Right atrium auricular region (tissue), 2 donors: ENCODE results near the gene ASCL2. TPM values are rescaled to one million over a fixed set of nuclear protein-coding genes. Genes with fewer than 3 reads are reported as not detected.

Experiments used
- DNase-seq: peaks from one replicate; pipeline ENCODE4 v3.0.0-alpha.2; 2019; ENCODE audit warnings: low spot score
- H3K27ac ChIP-seq, 2 donors: fragments of 200-600 bp; sonication (generic); 1 replicate in 1 of 2; 2 replicates in 1 of 2; pipeline ENCODE4 v1.5.1; 2016 to 2019
- H3K27me3 ChIP-seq, 2 donors: fragments of 200-600 bp; sonication (generic); one replicate each; pipeline versions ENCODE4 v1.5.1 to v1.6.0; 2017 to 2019
- H3K36me3 ChIP-seq: fragments of 200-600 bp; sonication (generic); one replicate; pipeline ENCODE4 v1.5.1; 2016
- H3K4me1 ChIP-seq, 2 donors: fragments of 200-600 bp; sonication (generic); one replicate each; pipeline versions ENCODE4 v1.5.1 to v1.6.0; 2017 to 2019
- H3K4me3 ChIP-seq, 2 donors: fragments of 200-600 bp; sonication (generic); 1 replicate in 1 of 2; 2 replicates in 1 of 2; pipeline ENCODE4 v1.5.1; 2017 to 2019; ENCODE audit warnings: mild to moderate bottlenecking in 1 of 2, moderate library complexity in 1 of 2
- H3K9me3 ChIP-seq, 2 donors: fragments of 200-600 bp; sonication (generic); one replicate each; pipeline ENCODE4 v1.5.1; 2019
- total RNA-seq, 2 donors: library from RNA; depleted of rRNA; stranded (reverse); fragments of >200 nt; gene quantifications; one replicate each; pipeline ENCODE4 v1.1.0, GENCODE V29; 2016
- TF ChIP-seq, protein P1 (sequence below), 2 donors: fragments of 200-600 bp; sonication (generic); IDR thresholded peaks; one replicate each; pipeline ENCODE4 v1.5.1; 2019; ENCODE audit warnings: antibody characterized with exemption in 2 of 2

ASCL2 gene
- total RNA-seq, 2 donors from 2014 or later, result 0.51 TPM; not detected in 1

DNA sequence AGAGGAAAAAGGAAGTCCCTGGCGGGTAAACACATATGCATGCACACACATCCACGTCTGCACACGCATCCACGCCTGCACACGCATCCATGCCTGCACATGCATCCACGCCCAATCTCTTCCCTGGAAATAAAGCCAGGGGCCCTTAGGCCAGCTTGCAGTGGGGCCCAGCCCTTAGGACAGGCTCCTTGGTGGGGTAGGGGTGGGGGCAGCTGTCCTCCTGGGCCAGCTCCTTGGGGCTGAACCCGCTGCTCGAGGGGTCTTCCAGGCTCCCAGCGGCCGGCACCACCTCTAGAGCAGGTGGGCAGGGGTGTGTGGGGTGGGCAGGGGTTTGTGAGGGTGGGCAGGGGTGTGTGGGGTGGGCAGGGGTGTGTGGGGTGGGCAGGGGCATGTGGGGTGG, 29.4 kb upstream of the ASCL2 start:
- no peak for DNase-seq
- H3K9me3 ChIP-seq, result no peaks in the 10 kb centered on the region
- TF ChIP-seq, protein P1, sequence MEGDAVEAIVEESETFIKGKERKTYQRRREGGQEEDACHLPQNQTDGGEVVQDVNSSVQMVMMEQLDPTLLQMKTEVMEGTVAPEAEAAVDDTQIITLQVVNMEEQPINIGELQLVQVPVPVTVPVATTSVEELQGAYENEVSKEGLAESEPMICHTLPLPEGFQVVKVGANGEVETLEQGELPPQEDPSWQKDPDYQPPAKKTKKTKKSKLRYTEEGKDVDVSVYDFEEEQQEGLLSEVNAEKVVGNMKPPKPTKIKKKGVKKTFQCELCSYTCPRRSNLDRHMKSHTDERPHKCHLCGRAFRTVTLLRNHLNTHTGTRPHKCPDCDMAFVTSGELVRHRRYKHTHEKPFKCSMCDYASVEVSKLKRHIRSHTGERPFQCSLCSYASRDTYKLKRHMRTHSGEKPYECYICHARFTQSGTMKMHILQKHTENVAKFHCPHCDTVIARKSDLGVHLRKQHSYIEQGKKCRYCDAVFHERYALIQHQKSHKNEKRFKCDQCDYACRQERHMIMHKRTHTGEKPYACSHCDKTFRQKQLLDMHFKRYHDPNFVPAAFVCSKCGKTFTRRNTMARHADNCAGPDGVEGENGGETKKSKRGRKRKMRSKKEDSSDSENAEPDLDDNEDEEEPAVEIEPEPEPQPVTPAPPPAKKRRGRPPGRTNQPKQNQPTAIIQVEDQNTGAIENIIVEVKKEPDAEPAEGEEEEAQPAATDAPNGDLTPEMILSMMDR (IDR thresholded peaks at IDR 0.05), result no peak

DNA sequence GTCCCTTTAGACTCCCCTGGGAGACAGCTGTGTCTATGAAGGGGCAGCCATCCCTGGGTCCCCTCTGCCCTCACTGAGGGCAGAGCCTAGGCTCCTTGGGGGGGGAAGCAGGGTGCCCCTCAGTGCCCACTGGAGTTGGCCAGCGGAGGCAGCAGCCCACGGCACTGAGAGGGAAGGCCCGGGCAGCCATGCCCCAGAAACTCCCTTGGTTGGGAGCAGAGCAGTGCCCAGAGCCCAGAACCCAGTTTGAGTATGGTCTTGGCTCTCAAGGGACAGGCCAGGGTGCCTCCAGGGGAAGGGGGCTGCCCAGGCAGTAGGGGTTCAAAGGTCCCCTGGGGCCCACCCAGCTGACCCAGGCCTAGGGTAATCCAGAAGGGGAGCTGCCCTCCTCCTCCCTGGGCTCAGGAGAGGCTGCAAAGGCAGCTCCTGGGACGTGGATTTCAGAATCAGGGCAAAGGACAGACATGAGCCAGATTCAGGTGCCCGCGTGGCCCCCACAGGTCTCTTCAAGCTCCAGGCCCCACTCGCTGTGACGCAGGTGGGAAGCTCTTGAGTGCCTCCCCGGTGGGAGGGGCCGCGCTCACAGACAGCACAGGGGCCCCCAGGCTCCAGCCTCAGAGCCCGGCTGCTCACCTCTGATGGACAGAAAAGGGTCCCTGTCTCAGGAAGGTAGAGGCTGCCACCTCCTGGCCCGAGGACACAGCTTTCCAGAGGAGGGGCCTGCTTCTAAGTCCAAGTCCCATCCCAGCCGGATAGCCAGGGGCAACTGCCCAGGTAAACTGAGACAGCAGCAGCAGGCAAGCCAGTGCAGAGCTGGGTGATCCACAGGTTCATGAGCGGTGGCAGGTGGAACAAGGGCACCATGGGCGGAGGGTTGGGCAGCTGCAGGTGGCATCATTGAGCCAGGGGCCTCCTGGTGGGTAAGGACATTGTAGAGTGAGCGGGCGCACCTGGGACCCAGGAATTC, 28.7 kb upstream of the ASCL2 start:
- Histone ChIP-seq H3K4me3 (no peak overlapping the region), H3K36me3 (no peaks in the 10 kb centered on the region), H3K27me3 (no peaks in the 10 kb centered on the region), H3K9me3 (no peaks in the 10 kb centered on the region), H3K4me1 (peaks cover 0 to 34% of the 10 kb centered on the region in 2 donors), H3K27ac (no peak overlapping the region)
- TF ChIP-seq, protein P1 (IDR thresholded peaks at IDR 0.05), result peak in 1 of 2 donors; percentile 50
- DNase-seq, result peak; percentile 52

More for the DNA sequence above, 29.4 kb upstream of the ASCL2 start:
- Histone ChIP-seq H3K27me3 (no peaks in the 10 kb centered on the region), H3K27ac (no peak overlapping the region), H3K4me1 (peaks cover 0 to 41% of the 10 kb centered on the region in 2 donors), H3K36me3 (no peaks in the 10 kb centered on the region), H3K4me3 (no peak overlapping the region)

DNA sequence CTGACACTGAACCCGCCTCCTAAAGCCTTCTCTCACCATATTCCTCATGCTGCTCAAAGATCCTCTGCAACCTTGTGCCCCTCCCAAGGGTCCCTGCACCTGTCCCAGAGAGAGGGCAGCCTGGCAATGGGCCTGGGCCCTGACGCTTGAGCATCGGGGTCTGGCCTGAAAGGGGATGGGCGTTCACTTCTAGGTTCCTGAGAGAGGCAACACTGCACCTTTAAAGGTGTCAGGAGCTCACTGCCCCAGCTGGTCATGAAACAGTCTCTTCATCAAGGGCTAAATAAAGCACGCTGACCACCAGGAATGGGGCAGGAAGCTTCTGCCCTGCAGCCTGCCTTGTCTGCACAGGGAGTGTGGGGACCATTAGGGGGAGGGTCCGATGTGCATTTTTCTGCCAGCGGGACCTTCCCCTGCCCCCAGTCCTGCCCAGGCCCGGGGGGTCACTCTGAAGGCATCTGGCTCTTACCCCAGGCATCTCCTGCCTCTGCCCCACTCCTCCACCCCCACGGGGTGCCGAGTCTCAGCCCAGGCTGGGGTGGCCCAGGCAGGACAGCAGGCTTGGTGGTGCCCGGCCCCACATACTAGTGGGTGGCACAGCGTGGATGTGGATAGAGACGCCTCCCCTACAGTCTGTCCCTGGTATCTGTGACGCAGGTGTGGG, 27.9 kb upstream of the ASCL2 start:
- no peak overlapping the region for H3K4me3 ChIP-seq
- H3K4me1 ChIP-seq, result peaks cover 0 to 27% of the 10 kb centered on the region in 2 donors
- H3K27ac ChIP-seq, result no peak overlapping the region
- peak; percentile 52 for DNase-seq
- H3K36me3 ChIP-seq, result no peaks in the 10 kb centered on the region
- H3K9me3 ChIP-seq, result no peaks in the 10 kb centered on the region
- TF ChIP-seq, protein P1 (IDR thresholded peaks at IDR 0.05), result no peak
- H3K27me3 ChIP-seq, result no peaks in the 10 kb centered on the region

DNA sequence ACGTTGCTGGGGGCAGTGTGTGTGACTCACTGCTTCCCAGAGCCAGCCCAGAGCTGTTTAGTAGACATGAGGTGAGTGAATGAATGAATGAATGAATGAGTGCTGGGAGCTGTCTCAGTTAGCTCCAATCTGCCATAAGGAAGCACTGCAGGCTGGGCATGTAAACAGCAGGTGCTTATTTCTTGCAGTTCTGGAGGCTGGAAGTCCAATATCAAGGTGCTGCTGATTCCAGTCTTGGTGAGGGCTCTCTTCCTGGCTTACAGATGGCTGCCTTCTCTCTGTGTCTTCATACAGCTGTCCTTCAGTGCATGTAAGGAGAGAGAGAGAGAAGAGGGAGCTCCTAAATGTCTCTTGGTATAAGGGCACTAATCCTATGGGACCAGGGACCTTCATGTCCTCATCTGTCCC, 27.2 kb upstream of the ASCL2 start:
- no peak for DNase-seq
- Histone ChIP-seq H3K9me3 (no peaks in the 10 kb centered on the region), H3K4me3 (no peak overlapping the region), H3K27me3 (no peaks in the 10 kb centered on the region), H3K36me3 (no peaks in the 10 kb centered on the region), H3K4me1 (peaks cover 0 to 22% of the 10 kb centered on the region in 2 donors), H3K27ac (no peak overlapping the region)
- TF ChIP-seq, protein P1 (IDR thresholded peaks at IDR 0.05), result no peak

DNA sequence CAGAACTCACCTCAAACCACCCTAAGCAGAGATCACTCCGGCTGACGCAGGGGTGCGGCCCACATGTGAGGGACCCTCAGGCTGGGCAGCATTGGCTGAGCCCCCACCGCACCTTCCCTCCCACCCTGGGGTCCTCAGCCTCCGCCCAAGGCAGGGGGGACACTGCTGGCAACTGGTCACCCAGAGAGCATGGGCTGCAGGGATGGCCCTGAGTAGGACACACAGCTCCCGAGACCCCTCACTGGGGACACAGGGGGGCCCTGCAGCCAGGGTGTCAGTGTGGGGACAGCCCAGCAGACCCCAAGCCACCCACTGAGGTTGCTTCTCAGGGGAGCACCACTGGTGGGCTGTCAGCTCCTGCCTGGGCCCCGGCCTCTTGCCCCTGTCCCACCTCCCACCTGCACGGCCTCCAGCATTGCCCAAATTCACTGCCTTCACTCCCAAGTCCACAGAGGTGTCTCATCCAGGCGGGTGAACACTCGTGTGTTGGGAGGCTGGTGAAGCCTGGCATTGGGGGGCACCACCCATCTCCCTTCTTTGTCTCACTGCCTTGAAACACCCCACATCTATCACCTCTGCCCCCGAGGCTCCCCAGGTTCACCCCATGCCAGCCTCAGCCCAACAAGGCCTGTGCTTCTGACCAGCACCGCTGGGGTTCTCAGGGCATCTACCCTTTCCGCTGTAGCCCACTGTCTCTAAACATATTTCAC, 26.7 kb upstream of the ASCL2 start:
- H3K36me3 ChIP-seq, result no peaks in the 10 kb centered on the region
- no peaks in the 10 kb centered on the region for H3K9me3 ChIP-seq
- no peak overlapping the region for H3K4me3 ChIP-seq
- no peaks in the 10 kb centered on the region for H3K27me3 ChIP-seq
- H3K27ac ChIP-seq, result no peak overlapping the region
- TF ChIP-seq, protein P1 (IDR thresholded peaks at IDR 0.05), result no peak
- peak; percentile 32 for DNase-seq
- peaks cover 0 to 17% of the 10 kb centered on the region in 2 donors for H3K4me1 ChIP-seq
